ENCODE data around the gene YBEY. TPM values are rescaled to one million over a fixed set of nuclear protein-coding genes. Genes with fewer than 3 reads are reported as not detected.

The YBEY gene
- total RNA-seq, 2 experiments from 2014 or later: 9.6 to 10.7 TPM

DNA sequence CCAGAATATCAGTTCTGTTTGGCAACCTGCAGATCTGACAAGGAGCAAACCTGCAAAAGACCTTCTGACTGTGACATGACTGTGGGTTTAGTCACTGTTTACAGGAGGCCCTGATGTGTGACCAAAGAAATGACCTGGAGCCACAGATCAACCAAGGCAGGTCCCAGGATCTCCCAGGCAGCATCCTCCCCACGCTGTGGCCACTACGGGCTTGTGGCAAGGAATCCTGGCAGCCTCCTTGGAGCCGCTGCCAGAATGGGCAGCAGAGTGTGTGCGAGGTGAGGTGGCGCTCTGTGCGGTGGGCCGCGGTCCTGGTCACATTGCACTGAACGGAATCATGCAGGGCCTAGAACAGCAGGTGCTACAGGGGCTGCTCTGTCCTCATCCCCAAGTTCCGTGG lies 16.7 kb upstream of the YBEY start:
- DNase-seq: no peak

DNA sequence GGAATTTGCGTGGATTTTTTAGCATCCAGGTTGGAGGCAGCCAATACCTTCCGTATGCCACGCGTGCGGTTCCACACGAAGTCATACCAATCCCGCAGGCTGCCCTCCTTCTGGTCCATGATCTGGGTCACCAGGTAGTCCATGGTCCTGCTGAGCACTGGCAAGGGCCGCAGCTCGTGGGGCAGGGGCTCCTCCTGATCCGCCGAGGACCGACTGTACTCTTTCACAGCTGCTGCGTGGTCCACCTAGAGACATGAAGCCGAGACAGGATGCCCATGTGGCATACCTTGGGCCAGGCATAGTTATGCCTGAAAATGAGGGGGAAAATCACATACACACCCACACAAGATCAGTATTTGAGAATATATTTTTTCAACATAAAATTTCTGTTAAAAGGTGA lies 12.8 kb upstream of the YBEY start:
- Mint-ChIP-seq H3K9me3 (no peaks in the 10 kb centered on the region), H3K27me3 (no peaks in the 10 kb centered on the region), H3K27ac (no peak overlapping the region), H3K4me3 (no peak overlapping the region), H3K4me1 (peaks cover 2% of the 10 kb centered on the region), H3K36me3 (peaks cover 26% of the 10 kb centered on the region)
- POLR2A ChIA-PET: no interaction called here
- ATAC-seq (ENCODE audit: low read depth): no peak
- DNase-seq: no peak

More for the DNA sequence above, 16.7 kb upstream of the YBEY start:
- Mint-ChIP-seq H3K27ac (no peak overlapping the region), H3K27me3 (no peaks in the 10 kb centered on the region), H3K4me1 (peaks cover 2% of the 10 kb centered on the region), H3K9me3 (no peaks in the 10 kb centered on the region), H3K36me3 (peaks cover 28% of the 10 kb centered on the region), H3K4me3 (no peak overlapping the region)
- ATAC-seq (ENCODE audit: low read depth): no peak
- POLR2A ChIA-PET: no interaction called here

DNA sequence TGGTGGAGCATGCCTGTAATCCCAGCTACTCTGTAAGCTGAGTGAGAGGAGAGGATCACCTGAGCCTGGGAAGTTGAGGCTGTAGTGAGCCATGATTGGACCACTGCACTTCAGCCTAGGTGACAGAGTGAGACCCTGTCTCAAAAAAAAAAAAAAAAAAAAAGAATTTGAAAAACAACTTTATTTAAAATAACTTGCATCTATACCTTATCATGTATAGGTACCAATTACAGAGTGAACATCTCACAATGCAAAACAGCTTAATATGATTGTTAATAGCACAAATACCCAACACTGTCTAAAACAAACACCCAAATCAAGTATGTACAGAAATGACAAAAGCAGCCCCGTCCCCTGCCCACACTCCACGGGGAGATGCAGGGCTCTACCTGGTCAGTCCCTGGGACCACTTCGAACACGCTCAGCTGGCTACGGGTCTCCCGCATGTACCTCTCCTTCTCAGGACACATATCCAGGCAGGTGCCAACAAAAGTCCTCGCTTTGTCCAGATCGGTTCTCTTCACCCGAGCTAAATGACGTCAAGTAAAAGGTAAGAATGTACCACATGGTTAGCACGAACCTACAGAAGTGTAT lies 11.2 kb upstream of the YBEY start:
- Mint-ChIP-seq H3K27ac (no peak overlapping the region), H3K4me3 (no peak overlapping the region), H3K27me3 (no peaks in the 10 kb centered on the region), H3K4me1 (peaks cover 2% of the 10 kb centered on the region), H3K36me3 (peaks cover 30% of the 10 kb centered on the region), H3K9me3 (no peaks in the 10 kb centered on the region)
- ATAC-seq (ENCODE audit: low read depth) (no peak), DNase-seq (no peak)
- POLR2A ChIA-PET: no interaction called here

DNA sequence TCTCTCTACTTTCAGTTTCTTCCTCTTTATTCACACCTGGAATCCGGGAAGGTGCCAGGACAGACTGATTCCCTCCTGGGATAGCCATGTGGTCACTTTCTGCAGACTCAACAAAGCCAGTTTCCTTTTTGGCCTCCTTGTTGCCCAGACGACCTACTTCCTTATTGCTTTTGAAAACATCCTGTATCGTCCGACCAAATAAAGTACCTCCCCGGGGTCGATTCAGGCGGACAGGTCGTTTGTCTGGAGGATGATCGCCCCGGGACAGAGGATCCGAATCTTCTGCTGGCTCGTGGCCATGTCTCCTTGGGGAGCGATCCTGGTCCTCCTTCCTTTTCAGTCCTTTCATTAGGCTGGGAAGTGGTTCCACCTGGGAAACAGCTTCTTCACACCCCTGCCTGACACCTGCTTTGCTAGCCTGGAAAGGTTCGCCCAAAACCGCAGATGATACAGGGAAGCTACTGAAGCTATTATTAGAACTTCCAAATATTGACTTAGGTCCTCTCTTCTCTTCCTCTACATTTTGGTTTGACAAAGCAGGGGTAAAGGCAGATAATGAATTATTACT lies 2.0 kb upstream of the YBEY start:
- H3K4me1 Mint-ChIP-seq: peaks cover 34% of the 10 kb centered on the region
- H3K27ac Mint-ChIP-seq: peak overlapping the region; percentile 83
- H3K4me3 Mint-ChIP-seq: peak overlapping the region; percentile 98
- H3K9me3 Mint-ChIP-seq: no peaks in the 10 kb centered on the region
- POLR2A ChIA-PET: interaction anchor here (0.8 to 2.9 kb wide), 3 partner anchors 11 to 38 kb away, joined by 3 to 14 read pairs (median 3); no protein-coding TSS in a partner anchor
- no peak for DNase-seq
- no peak for ATAC-seq (ENCODE audit: low read depth)
- H3K27me3 Mint-ChIP-seq: no peaks in the 10 kb centered on the region
- H3K36me3 Mint-ChIP-seq: peaks cover 33% of the 10 kb centered on the region

DNA sequence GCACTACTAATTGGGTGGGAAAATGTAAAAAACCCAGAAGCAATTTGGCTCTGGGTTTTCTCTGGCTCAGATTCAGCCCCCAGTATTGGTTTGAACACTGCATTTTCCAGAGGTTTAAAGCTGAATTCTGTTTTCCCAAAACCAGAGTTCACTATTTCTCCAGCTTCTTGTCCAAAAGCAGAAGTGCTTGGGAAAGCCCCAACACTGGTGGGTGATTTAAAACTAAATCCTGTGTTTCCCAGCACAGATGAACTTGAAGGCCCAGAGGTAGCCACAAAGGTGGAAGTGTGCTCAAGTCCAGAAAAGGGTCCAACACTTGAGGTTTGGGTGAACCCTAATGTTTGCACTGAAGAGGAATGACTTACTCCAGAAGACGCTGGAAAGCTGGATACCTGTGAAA lies 1.4 kb upstream of the YBEY start:
- no peaks in the 10 kb centered on the region for H3K9me3 Mint-ChIP-seq
- H3K4me3 Mint-ChIP-seq: peak overlapping the region; percentile 98
- H3K27me3 Mint-ChIP-seq: no peaks in the 10 kb centered on the region
- DNase-seq (no peak), ATAC-seq (ENCODE audit: low read depth) (no peak)
- POLR2A ChIA-PET: interaction anchor here (0.7 to 2.9 kb wide), 4 partner anchors 10 to 47 kb away, joined by 3 to 14 read pairs (median 4); no protein-coding TSS in a partner anchor
- H3K27ac Mint-ChIP-seq: peak overlapping the region; percentile 92
- peaks cover 30% of the 10 kb centered on the region for H3K36me3 Mint-ChIP-seq
- peaks cover 34% of the 10 kb centered on the region for H3K4me1 Mint-ChIP-seq

DNA sequence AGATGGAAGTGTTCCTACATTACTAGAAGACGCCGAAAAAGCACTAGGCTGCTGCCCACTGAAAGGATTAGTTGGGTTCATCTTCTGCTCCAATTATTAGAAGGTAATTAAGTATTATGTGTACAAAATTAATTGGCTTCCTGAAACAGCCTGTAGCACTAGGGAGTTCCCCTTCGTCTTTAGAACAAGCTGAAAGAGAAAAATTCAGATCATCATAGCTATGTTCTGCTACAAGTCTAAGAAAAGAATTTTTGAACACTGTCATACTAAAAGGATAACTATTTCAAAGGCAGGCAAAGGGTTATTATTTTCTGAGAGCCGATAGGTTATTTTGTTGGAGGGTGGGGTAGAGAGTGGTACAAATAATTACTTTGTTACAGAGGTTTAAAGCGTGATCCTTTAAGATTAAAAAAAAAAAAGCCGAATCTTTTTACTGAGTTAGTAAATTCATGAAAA lies 908 bp upstream of the YBEY start, which contains the start of gene MCM3AP:
Gene MCM3AP, minus strand, starts transcription at position 406 of the 456 bp plus-strand sequence. Its CDS starts 325 bp downstream, at position 81.
- POLR2A ChIA-PET: interaction anchor here (0.7 to 2.9 kb wide), 2 partner anchors 37 to 47 kb away, joined by 4 to 14 read pairs; no protein-coding TSS in a partner anchor
- Mint-ChIP-seq H3K27ac (peak within 1 kb of the TSS; percentile 97), H3K4me1 (peaks cover 34% of the 10 kb centered on the region), H3K27me3 (no peaks in the 10 kb centered on the region), H3K36me3 (peaks cover 26% of the 10 kb centered on the region), H3K9me3 (no peaks in the 10 kb centered on the region), H3K4me3 (peak within 1 kb of the TSS; percentile 98)
- ATAC-seq (ENCODE audit: low read depth) (no peak), DNase-seq (no peak)

DNA sequence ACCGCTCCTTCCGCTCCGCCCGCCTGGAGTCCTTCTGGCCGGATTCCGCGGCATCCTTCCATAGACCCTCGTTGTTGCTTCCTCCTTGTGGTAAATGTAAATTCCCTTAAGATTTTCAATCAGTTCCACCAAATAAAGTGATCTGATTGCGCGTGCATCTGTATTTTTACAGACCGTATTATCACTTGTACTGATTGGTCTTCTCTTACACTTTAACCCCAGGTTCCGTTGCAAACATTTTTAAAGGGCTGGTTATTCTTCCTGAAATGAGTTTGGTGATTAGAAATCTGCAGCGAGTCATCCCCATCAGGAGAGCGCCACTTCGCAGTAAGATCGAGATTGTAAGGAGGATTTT lies 483 bp downstream of the YBEY start:
- H3K4me1 Mint-ChIP-seq: peaks cover 37% of the 10 kb centered on the region
- DNase-seq (no peak), ATAC-seq (ENCODE audit: low read depth) (no peak)
- peak overlapping the region; percentile 98 for H3K4me3 Mint-ChIP-seq
- peak overlapping the region; percentile 97 for H3K27ac Mint-ChIP-seq
- POLR2A ChIA-PET: no interaction called here
- H3K36me3 Mint-ChIP-seq: peaks cover 28% of the 10 kb centered on the region
- peaks cover 2% of the 10 kb centered on the region for H3K9me3 Mint-ChIP-seq
- no peaks in the 10 kb centered on the region for H3K27me3 Mint-ChIP-seq

DNA sequence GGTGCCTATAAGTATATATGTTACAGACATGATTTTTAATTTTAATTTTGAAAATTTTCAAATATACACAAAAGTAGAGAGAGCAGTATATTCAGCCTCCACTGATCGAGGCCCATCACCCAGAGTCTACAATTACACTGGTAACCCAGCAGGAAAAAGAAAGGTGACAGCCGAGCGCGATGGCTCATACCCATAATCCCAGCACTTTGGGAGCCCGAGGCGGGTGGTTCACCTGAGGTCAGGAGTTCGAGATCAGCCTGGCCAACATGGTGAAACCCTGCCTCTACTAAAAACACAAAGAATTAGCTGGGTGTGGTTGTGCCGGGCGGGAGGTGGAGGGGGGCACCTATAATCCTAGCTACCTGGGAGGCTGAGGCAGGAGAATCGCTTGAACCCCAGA lies 1.4 kb downstream of the YBEY start:
- ATAC-seq (ENCODE audit: low read depth): no peak
- no peak for DNase-seq
- H3K27ac Mint-ChIP-seq: no peak overlapping the region
- POLR2A ChIA-PET: no interaction called here
- peaks cover 35% of the 10 kb centered on the region for H3K36me3 Mint-ChIP-seq
- H3K27me3 Mint-ChIP-seq: no peaks in the 10 kb centered on the region
- H3K4me3 Mint-ChIP-seq: no peak overlapping the region
- peaks cover 3% of the 10 kb centered on the region for H3K9me3 Mint-ChIP-seq
- peaks cover 35% of the 10 kb centered on the region for H3K4me1 Mint-ChIP-seq

DNA sequence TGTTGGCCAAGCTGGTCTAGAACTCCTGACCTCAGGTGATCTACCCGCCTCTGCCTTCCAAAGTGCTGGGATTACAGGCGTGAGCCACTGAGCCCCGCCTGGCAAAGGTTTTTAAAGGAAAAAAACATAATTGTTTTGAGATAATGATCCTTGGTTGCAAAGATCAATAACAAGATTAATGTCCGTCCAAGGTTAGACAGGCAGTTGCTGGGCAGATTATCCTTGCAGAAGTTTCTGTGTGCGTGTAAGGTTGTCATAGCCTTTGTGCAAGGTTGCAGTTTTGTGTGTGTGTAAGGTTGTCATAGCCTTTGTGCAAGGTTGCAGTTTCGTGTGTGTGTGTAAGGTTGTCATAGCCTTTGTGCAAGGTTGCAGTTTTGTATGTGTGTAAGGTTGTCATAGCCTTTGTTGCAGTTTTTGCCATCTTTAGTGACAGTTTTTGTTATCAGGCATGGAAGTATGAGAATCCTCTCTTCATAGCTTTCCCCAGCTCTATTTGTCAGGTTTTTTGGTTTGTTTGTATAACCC lies 3.6 kb downstream of the YBEY start:
- Mint-ChIP-seq H3K27ac (no peak overlapping the region), H3K4me1 (peaks cover 25% of the 10 kb centered on the region), H3K9me3 (peaks cover 3% of the 10 kb centered on the region), H3K36me3 (peaks cover 22% of the 10 kb centered on the region), H3K27me3 (no peaks in the 10 kb centered on the region), H3K4me3 (no peak overlapping the region)
- POLR2A ChIA-PET: no interaction called here
- ATAC-seq (ENCODE audit: low read depth) (no peak), DNase-seq (no peak)

DNA sequence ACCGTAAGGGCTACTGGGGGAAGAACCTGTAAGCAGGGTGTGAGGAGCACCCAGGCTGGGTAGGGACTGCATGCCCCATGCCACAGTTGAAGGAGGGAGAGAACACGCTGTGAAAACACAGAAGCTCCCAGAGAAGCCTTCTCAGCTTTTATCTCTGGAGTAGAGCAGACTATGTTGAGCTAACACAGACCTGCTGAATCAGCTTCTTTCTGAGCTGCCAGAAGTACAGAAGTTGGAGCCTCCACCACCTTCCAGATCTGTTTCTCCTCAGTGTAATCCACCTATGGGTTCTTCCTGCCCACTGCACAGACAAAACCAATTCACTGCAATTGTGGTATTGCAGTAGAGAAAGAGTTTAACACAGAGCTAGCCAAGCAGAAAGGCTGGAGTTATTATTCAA lies 5.4 kb downstream of the YBEY start:
- POLR2A ChIA-PET: no interaction called here
- Mint-ChIP-seq H3K9me3 (peaks cover 3% of the 10 kb centered on the region), H3K4me1 (peaks cover 27% of the 10 kb centered on the region), H3K27ac (peak overlapping the region; percentile 30), H3K4me3 (peak overlapping the region; percentile 25), H3K27me3 (no peaks in the 10 kb centered on the region), H3K36me3 (peaks cover 15% of the 10 kb centered on the region)
- no peak for DNase-seq
- ATAC-seq (ENCODE audit: low read depth): no peak

DNA sequence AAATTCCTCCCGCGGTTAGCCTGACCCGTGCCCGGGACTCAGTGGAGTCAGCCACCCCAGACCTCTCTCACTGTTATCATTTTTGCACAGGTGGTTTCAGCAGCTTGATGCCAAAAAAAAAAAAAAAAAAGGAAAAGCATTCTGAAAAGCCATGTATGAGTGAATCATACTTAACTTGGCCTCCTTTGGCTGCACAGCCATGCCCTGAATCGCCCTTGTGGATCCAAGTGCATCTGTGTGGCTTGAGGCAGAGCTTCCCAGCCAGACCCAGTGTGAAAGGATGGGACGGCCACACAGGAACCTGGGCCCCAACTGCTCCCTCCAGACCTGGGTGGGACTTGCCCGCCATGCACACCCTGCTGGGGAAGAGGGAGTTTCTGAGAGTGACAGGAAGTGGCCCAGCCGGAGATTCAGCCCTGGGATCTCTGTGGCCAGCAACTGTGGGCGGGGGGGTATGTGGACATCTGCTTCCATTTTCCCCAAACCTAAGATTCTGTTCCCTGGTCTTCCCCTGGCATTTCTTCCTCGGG lies 8.6 kb downstream of the YBEY start:
- H3K27ac Mint-ChIP-seq: peak overlapping the region; percentile 75
- POLR2A ChIA-PET: interaction anchor here (0.7 to 1.3 kb wide), 3 partner anchors 10 to 31 kb away, joined by 3 to 5 read pairs (median 3); no protein-coding TSS in a partner anchor
- no peaks in the 10 kb centered on the region for H3K27me3 Mint-ChIP-seq
- DNase-seq (no peak), ATAC-seq (ENCODE audit: low read depth) (no peak)
- H3K4me1 Mint-ChIP-seq: peaks cover 19% of the 10 kb centered on the region
- H3K4me3 Mint-ChIP-seq: peak overlapping the region; percentile 30
- H3K9me3 Mint-ChIP-seq: peaks cover 3% of the 10 kb centered on the region
- H3K36me3 Mint-ChIP-seq: peaks cover 27% of the 10 kb centered on the region

DNA sequence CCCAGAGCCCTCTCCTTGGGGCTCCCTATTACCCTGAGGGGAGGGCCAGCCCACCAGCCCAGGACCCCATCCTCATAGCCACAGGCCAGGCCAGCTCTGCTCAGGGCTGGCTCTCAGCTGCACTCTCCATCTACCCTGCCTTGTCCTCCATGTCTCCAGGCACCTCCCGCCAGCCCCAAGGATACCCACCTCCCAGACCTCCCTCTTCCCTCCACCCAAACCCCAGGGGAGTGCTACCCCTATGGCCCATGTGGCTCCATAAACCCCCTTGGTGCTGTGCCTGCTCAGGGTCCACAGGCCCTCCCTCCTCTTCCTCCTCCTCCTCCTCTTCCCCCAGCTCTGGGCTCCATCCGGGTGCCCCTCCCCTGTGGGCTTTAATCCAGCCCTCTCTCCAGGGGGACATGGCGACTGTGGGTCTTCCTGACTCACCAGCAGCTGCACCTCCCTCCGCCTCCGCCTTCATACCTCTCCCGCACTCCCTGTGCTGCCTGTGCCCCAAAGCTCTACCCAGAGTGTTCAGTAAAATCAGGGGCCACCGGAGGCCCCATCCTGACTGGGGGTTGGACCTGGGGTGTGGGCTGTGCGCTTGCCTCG lies 9.1 kb downstream of the YBEY start:
- peaks cover 29% of the 10 kb centered on the region for H3K36me3 Mint-ChIP-seq
- peak overlapping the region; percentile 30 for H3K4me3 Mint-ChIP-seq
- DNase-seq: no peak
- peaks cover 3% of the 10 kb centered on the region for H3K9me3 Mint-ChIP-seq
- H3K27ac Mint-ChIP-seq: peak overlapping the region; percentile 75
- H3K4me1 Mint-ChIP-seq: peaks cover 19% of the 10 kb centered on the region
- POLR2A ChIA-PET: interaction anchor here (0.7 to 1.3 kb wide), 2 partner anchors 11 to 27 kb away, joined by 3 to 5 read pairs; no protein-coding TSS in a partner anchor
- H3K27me3 Mint-ChIP-seq: no peaks in the 10 kb centered on the region
- ATAC-seq (ENCODE audit: low read depth): no peak

DNA sequence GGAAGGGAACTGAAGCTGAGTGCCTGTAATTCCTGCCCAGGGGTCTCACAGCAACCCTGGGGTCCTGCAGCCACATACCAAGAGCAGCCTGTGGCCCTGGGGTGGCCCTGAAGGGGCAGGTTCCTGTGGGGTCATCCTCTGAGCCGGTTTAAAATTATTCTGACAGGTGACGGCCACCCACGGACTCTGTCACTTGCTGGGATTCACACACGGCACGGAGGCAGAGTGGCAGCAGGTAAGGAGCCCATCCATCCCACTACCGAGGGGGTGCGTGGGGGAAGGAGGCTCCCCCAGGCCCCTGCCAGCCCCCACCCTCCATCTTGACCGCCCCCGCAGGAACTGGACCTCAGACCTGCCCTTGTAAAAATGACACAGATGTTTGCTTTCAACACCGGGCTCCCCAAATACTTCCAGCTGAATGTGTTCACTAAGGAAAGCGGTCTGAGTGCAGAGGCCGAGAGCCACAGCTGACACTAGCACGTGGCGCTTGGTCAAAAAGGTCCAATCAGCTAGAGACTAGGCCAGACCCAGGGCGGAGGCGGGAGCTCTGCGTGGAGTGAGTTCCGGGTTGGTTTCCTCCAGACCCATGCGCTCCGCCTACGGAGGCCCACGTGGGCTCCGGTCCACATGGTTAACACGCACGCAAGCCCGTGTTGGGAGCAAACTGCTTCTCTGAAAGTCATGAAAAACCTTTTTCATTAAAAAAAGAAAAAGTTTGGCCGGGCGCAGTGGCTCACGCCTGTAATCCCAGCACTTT lies 10.0 kb downstream of the YBEY start:
- Mint-ChIP-seq H3K4me3 (peak overlapping the region; percentile 67), H3K27ac (peak overlapping the region; percentile 75), H3K9me3 (peaks cover 3% of the 10 kb centered on the region), H3K4me1 (peaks cover 16% of the 10 kb centered on the region), H3K27me3 (no peaks in the 10 kb centered on the region), H3K36me3 (peaks cover 33% of the 10 kb centered on the region)
- POLR2A ChIA-PET: interaction anchor here (0.6 to 1.3 kb wide), 5 partner anchors 27 to 212 kb away, joined by 3 to 5 read pairs (median 4); no protein-coding TSS in a partner anchor
- peak; percentile 66 for DNase-seq
- peak; percentile 81 for ATAC-seq (ENCODE audit: low read depth)

Data from activated naive CD8-positive, alpha-beta T cell treated with anti-CD3 and anti-CD28 coated beads, Interleukin-2, amount 10 ng/mL, durations not matched to agents 7 days and 5 days (primary cell).